DMS 273 (cell line): ENCODE data around the gene LRRFIP1.

Experiments
- DNase-seq: peaks from one replicate; lab custom pipeline; 2025; ENCODE audit not compliant: unreplicated experiment; lab: John Stamatoyannopoulos, UW

LRRFIP1 gene

GRCh38 chr2:237820421-237820820, 193.0 kb downstream of the LRRFIP1 start:
- DNase-seq = no peak

DNA sequence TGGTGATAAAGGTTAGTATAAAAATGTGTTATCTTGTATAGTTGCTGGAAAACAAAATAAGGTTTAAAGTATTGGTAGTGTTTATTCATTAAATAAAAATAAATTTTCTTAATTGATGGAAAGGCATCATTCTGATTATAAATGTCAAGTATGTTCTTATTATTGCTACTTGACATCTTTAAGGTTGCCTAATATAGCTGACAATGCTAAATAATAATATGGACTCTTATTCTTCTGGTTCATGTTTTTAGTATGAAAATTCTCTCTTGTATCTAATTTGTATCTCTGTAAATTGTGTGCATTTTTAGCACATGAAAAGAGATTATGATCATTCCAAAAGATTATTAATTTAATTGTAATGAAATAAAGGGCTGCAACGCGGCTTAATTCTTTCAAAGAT, 196.2 kb downstream of the LRRFIP1 start:
- no peak for DNase-seq

DNA sequence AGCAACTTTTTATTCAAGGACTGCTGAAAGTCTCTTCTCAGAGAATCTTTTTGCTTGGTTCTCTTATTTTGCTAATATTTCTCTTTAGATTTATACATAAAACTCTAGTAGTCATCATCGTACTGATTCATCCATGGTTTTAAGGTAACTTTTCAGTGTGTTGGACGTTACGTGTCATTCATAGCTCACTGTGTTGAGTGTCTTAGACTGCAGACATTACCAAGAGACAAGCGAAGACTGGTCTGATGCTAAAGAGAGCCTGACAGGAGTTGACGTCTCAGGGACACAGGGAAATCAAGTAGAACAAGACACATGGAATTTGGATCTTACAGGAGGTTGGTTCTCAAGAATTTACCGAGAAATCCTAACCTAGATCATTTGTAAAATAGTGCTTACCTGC, 196.7 kb downstream of the LRRFIP1 start:
- DNase-seq = no peak

DNA sequence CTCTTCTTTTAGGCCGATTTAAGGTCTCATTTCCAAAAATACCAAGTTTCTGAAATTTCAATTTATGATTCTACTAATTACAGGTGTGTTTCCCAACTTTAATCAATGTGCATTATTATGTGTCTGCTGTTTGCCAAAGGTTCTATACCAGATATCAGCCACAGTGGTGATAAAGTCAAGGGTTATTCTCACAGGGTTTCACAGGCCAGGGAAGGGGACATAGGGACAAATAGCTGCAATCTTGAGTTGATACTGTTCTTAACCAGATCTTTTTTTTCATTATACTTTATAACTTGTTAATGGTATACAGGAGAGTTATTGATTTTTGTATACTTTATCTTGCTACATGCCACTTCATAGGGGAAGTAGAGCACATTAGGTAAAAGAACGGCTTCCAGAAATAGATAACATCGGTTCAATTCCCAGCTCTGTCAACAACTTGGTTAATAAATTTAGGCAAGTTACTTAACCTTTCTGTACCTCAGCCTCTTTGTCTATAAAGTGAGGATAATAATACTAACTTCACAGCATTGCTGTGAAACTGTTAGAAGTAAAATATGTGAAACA, 200.1 kb downstream of the LRRFIP1 start:
- DNase-seq = no peak
